Left ventricle myocardium superior (tissue), 1 donor: ENCODE measurements around the gene TK2. TPM values are rescaled to one million over a fixed set of nuclear protein-coding genes. Genes with fewer than 3 reads are reported as not detected.
"Not testable (repeated sequence)": the region's sequence is repeated elsewhere in the genome, so short reads cannot be mapped to it uniquely, and the experiment has no call there.

Experiments used
- ATAC-seq: fragments of 200-7000 bp; cut with Tn5 transposase; one replicate; pipeline ENCODE4 v1.9.1; 2020; ENCODE audit warnings: mild to moderate bottlenecking, moderate library complexity
- DNase-seq: peaks from one replicate; pipeline ENCODE4 v3.0.0-alpha.2; 2020
- intact Hi-C: fragments of 100-400 bp; cut with micrococcal nuclease; formaldehyde crosslinking; loops from one replicate; pipeline ENCODE4 v1.11.0; 2022
- total RNA-seq: library from RNA; stranded (reverse); fragmentation: NEBNext Ultra II Directional; extraction: Animal tissue kit (Norgen Biotek cat#: 25700); gene quantifications from one replicate; pipeline ENCODE4 v1.2.1, GENCODE V29; 2021
- donor health status: DM: no; HTN: yes; CAD: no; lungs with severe emphysema.

TK2 gene
- total RNA-seq, 1 donor from 2014 or later = 16.8 TPM

GRCh38 chr16:66524601-66525164 lies 25.2 kb downstream of the TK2 start:
- intact Hi-C loops = no loop called here
- peak; percentile 45 for ATAC-seq
- DNase-seq = no peak

GRCh38 chr16:66523861-66524354 lies 26.0 kb downstream of the TK2 start:
- ATAC-seq (peak; percentile 7), DNase-seq (no peak)
- intact Hi-C loops = no loop called here

- no peak for DNase-seq
- intact Hi-C loops = no loop called here
- no peak for ATAC-seq
These were observed 26.9 kb downstream of the TK2 start for GRCh38 chr16:66522816-66523590.

- intact Hi-C loops = no loop called here
- ATAC-seq (no peak), DNase-seq (peak; percentile 44)
These were observed 27.8 kb downstream of the TK2 start for GRCh38 chr16:66521951-66522771.

GRCh38 chr16:66521252-66521713 lies 28.6 kb downstream of the TK2 start:
- DNase-seq (no peak), ATAC-seq (no peak)
- intact Hi-C loops = no loop called here

GRCh38 chr16:66520406-66521170 lies 29.3 kb downstream of the TK2 start:
- DNase-seq (peak; percentile 58), ATAC-seq (no peak)
- intact Hi-C loops = no loop called here

GRCh38 chr16:66519482-66520373 lies 30.2 kb downstream of the TK2 start:
- intact Hi-C loops = loop anchor here (5.0 kb wide), 1 partner anchor 33 kb away; the partner anchor contains the start of genes CKLF and TK2
- DNase-seq (no peak), ATAC-seq (no peak)

GRCh38 chr16:66517586-66518263 lies 32.2 kb downstream of the TK2 start:
- DNase-seq (peak; percentile 56), ATAC-seq (peak; percentile 0)
- intact Hi-C loops = loop anchor here (5.0 kb wide), 1 partner anchor 35 kb away; the partner anchor contains the start of genes CKLF and TK2

GRCh38 chr16:66516808-66517585 lies 32.9 kb downstream of the TK2 start:
- peak; percentile 94 for ATAC-seq
- peak; percentile 96 for DNase-seq
- intact Hi-C loops = loop anchor here (5.0 kb wide), 1 partner anchor 35 kb away; the partner anchor contains the start of genes CKLF and TK2

GRCh38 chr16:66516509-66516807 lies 33.5 kb downstream of the TK2 start:
- intact Hi-C loops = loop anchor here (5.0 kb wide), 1 partner anchor 36 kb away; the partner anchor contains the start of genes CKLF and TK2
- ATAC-seq (no peak), DNase-seq (no peak)

GRCh38 chr16:66515596-66516508 lies 34.1 kb downstream of the TK2 start:
- peak; percentile 48 for DNase-seq

GRCh38 chr16:66514980-66515595 lies 34.8 kb downstream of the TK2 start:
- ATAC-seq, DNase-seq: not testable (repeated sequence)
- intact Hi-C loops = loop anchor here (5.0 kb wide), 1 partner anchor 37 kb away; the partner anchor contains the start of genes CKLF and TK2

More at GRCh38 chr16:66515596-66516508, 34.1 kb downstream of the TK2 start:
- ATAC-seq = no peak
- intact Hi-C loops = loop anchor here (5.0 kb wide), 1 partner anchor 36 kb away; the partner anchor contains the start of genes CKLF and TK2

GRCh38 chr16:66514391-66514790 lies 35.5 kb downstream of the TK2 start:
- ATAC-seq, intact Hi-C loops, DNase-seq: not testable (repeated sequence)

GRCh38 chr16:66513111-66513723 lies 36.7 kb downstream of the TK2 start:
- DNase-seq = no peak
- intact Hi-C loops = no loop called here
- ATAC-seq = no peak
